Sigmoid colon (tissue), 7 donors: Measurements from ENCODE around the gene MAD1L1. TPM values are rescaled to one million over a fixed set of nuclear protein-coding genes. Genes with fewer than 3 reads are reported as not detected.

Experiments
- DNase-seq: peaks from one replicate; pipeline ENCODE4 v3.0.0-alpha.2; 2019
- H3K27ac ChIP-seq, 4 donors: fragments of 200-600 bp; sonication (generic); one replicate each; pipeline ENCODE4 v1.5.1; 2016 to 2019; ENCODE audit warnings: mild to moderate bottlenecking in 1 of 4
- H3K27me3 ChIP-seq, 3 donors: fragments of 200-600 bp; sonication (generic); one replicate each; pipeline ENCODE4 v1.5.1; 2019; ENCODE audit warnings: mild to moderate bottlenecking in 1 of 3
- H3K36me3 ChIP-seq, 4 donors: fragments of 200-600 bp; sonication (generic); one replicate each; pipeline ENCODE4 v1.5.1; 2016 to 2019
- H3K4me1 ChIP-seq, 4 donors: fragments of 200-600 bp; sonication (generic); one replicate each; pipeline ENCODE4 v1.5.1; 2017 to 2019
- H3K4me3 ChIP-seq, 4 donors: fragments of 200-600 bp; sonication (generic); one replicate each; pipeline ENCODE4 v1.5.1; 2017 to 2019; ENCODE audit warnings: mild to moderate bottlenecking in 2 of 4, moderate library complexity in 1 of 4
- H3K9me3 ChIP-seq, 4 donors: fragments of 200-600 bp in 3 of 4; sonication (generic) in 3 of 4; one replicate each; pipeline versions ENCODE4 v1.5.1 to v1.6.1; 2013 to 2019
- EP300 ChIP-seq, 4 donors: sonication (generic); formaldehyde crosslinking; IDR thresholded peaks; one replicate each; pipeline ENCODE4 v1.6.1; 2017; ENCODE audit warnings: antibody characterized with exemption in 4 of 4
- POLR2A ChIP-seq, 2 donors: fragments of 450-650 bp; IDR thresholded peaks; one replicate each; pipeline ENCODE4 v1.6.1; 2016; ENCODE audit warnings: antibody characterized with exemption in 2 of 2, mild to moderate bottlenecking in 2 of 2, moderate library complexity in 2 of 2
- POLR2AphosphoS5 ChIP-seq, 4 donors: sonication (generic); formaldehyde crosslinking; IDR thresholded peaks; one replicate each; pipeline ENCODE4 v1.6.1; 2017; ENCODE audit warnings: antibody characterized with exemption in 4 of 4
- WGBS, 2 donors: extraction: QIAGEN DNeasy Blood & Tissue Kit; methylation state at CpG; one replicate each; pipeline ENCODE4 v1.1.7; 2013; 5-methylcytosine and 5-hydroxymethylcytosine counted together
- intact Hi-C: fragments of 100-400 bp; cut with DNase I; formaldehyde crosslinking; loops from one replicate; pipeline ENCODE4 v1.15.1; 2023
- polyA plus RNA-seq, 3 donors: library from polyadenylated mRNA; stranded (reverse); fragments of 200-250 nt; gene quantifications; one replicate each; pipeline ENCODE4 v1.2.3, GENCODE V29; 2013
- total RNA-seq, 4 donors: library from RNA; depleted of rRNA; stranded (reverse); fragments of >200 nt; gene quantifications; one replicate each; pipeline ENCODE4 v1.1.0, GENCODE V29; 2016
- TF ChIP-seq, protein P1 (sequence below), 4 experiments: fragments of 450-650 bp in 3 of 4; fragments of 200-600 bp in 1 of 4; IDR thresholded peaks; one replicate each; pipeline ENCODE4 v1.5.1; 2016 to 2019; ENCODE audit warnings: antibody characterized with exemption in 4 of 4, mild to moderate bottlenecking in 3 of 4, moderate library complexity in 2 of 4
- donor health status: healthy with polysubstance abuse.
- donor health status: Bipolar disorder and iron deficiency.
- donor health status: healthy.

The MAD1L1 gene
- total and polyA plus RNA-seq, 7 donors, result 10.2 to 38.4 (median 20.6) TPM

DNA sequence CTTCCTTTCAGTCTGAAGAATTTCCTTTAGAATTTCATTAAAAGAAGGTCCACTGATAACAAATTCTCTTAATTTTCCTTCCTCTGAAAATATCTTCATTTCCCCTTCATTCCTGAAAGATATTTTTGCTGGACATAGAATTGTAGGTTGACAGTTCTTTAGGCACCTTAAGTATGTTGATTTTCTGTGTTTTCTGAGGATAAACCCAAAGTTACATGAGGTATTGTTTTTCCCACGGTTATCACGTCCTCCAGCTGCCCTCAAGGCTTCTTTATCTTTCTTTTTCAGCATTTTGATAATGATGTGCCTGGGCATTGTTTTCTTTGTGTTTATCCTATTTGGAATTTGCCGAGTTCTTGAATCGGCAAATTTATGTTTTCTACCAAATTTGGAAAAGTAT, 457.4 kb downstream of the MAD1L1 start:
- 69 to 78% methylated on average over 4 of the region's 4 CpGs for WGBS, 2 donors
- intact Hi-C loops, result no loop called here

DNA sequence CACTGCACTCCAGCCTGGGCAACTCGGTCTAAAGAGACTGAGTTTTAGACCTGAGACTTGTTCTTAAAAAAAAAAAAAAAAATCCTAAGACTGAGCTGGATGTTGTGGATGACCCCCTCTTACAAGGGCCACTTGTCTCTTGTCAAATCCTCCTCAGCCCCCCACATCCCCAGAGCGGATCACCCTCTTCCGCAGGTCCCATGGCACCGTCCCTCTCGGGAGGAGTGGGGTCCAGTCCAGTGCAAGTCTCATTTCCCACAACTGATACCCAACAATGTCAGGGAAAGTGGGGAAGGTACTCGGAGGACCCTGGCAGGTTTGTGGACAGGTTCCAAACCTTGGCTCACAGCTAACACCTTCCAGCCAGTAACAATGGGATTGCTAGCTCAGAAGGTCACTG, 462.4 kb downstream of the MAD1L1 start:
- TF ChIP-seq POLR2A (IDR thresholded peaks at IDR 0.05) (no peak), POLR2AphosphoS5 (IDR thresholded peaks at IDR 0.05) (no peak), EP300 (IDR thresholded peaks at IDR 0.05) (no peak)
- TF ChIP-seq, protein P1, sequence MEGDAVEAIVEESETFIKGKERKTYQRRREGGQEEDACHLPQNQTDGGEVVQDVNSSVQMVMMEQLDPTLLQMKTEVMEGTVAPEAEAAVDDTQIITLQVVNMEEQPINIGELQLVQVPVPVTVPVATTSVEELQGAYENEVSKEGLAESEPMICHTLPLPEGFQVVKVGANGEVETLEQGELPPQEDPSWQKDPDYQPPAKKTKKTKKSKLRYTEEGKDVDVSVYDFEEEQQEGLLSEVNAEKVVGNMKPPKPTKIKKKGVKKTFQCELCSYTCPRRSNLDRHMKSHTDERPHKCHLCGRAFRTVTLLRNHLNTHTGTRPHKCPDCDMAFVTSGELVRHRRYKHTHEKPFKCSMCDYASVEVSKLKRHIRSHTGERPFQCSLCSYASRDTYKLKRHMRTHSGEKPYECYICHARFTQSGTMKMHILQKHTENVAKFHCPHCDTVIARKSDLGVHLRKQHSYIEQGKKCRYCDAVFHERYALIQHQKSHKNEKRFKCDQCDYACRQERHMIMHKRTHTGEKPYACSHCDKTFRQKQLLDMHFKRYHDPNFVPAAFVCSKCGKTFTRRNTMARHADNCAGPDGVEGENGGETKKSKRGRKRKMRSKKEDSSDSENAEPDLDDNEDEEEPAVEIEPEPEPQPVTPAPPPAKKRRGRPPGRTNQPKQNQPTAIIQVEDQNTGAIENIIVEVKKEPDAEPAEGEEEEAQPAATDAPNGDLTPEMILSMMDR (IDR thresholded peaks at IDR 0.05), result no peak
- no peaks in the 10 kb centered on the region for H3K36me3 ChIP-seq
- H3K4me3 ChIP-seq, result no peak overlapping the region
- DNase-seq, result no peak
- WGBS, 2 donors, result 91 to 94% methylated on average over 6 of the region's 6 CpGs
- intact Hi-C loops, result no loop called here
- no peaks in the 10 kb centered on the region for H3K9me3 ChIP-seq
- peaks cover 0 to 4% (median 0%) of the 10 kb centered on the region in 3 donors for H3K27me3 ChIP-seq
- H3K4me1 ChIP-seq, result no peaks in the 10 kb centered on the region
- H3K27ac ChIP-seq, result no peak overlapping the region

More for the DNA sequence above, 457.4 kb downstream of the MAD1L1 start:
- Histone ChIP-seq H3K27ac (no peak overlapping the region), H3K9me3 (no peaks in the 10 kb centered on the region), H3K27me3 (no peaks in the 10 kb centered on the region), H3K4me3 (no peak overlapping the region), H3K4me1 (no peaks in the 10 kb centered on the region), H3K36me3 (no peaks in the 10 kb centered on the region)
- no peak for TF ChIP-seq POLR2A (IDR thresholded peaks at IDR 0.05)
- no peak for TF ChIP-seq POLR2AphosphoS5 (IDR thresholded peaks at IDR 0.05)
- TF ChIP-seq, protein P1 (IDR thresholded peaks at IDR 0.05), result no peak
- TF ChIP-seq EP300 (IDR thresholded peaks at IDR 0.05), result no peak
- no peak for DNase-seq

GRCh38 chr7:1769286-1770200, 463.2 kb downstream of the MAD1L1 start:
- no peak overlapping the region for H3K27ac ChIP-seq
- no peaks in the 10 kb centered on the region for H3K9me3 ChIP-seq
- no peaks in the 10 kb centered on the region for H3K4me1 ChIP-seq
- DNase-seq, result no peak
- H3K36me3 ChIP-seq, result no peaks in the 10 kb centered on the region
- H3K4me3 ChIP-seq, result no peak overlapping the region
- 94 to 95% methylated on average over 54 of the region's 54 CpGs for WGBS, 2 donors
- intact Hi-C loops, result no loop called here
- H3K27me3 ChIP-seq, result peaks cover 0 to 4% (median 0%) of the 10 kb centered on the region in 3 donors
- TF ChIP-seq, protein P1 (IDR thresholded peaks at IDR 0.05), result no peak
- TF ChIP-seq POLR2A (IDR thresholded peaks at IDR 0.05) (no peak), EP300 (IDR thresholded peaks at IDR 0.05) (no peak), POLR2AphosphoS5 (IDR thresholded peaks at IDR 0.05) (no peak)

- WGBS, 2 donors, result 91% methylated on average over 7 of the region's 7 CpGs
- Histone ChIP-seq H3K9me3 (peaks cover 0 to 4% (median 0%) of the 10 kb centered on the region in 4 donors), H3K27ac (no peak overlapping the region), H3K4me3 (no peak overlapping the region), H3K4me1 (no peaks in the 10 kb centered on the region), H3K27me3 (peaks cover 0 to 4% (median 0%) of the 10 kb centered on the region in 3 donors), H3K36me3 (no peaks in the 10 kb centered on the region)
- no peak for TF ChIP-seq POLR2AphosphoS5 (IDR thresholded peaks at IDR 0.05)
- no peak for TF ChIP-seq POLR2A (IDR thresholded peaks at IDR 0.05)
- TF ChIP-seq, protein P1 (IDR thresholded peaks at IDR 0.05), result no peak
- no peak for TF ChIP-seq EP300 (IDR thresholded peaks at IDR 0.05)
- no peak for DNase-seq
- intact Hi-C loops, result no loop called here
These were observed 463.9 kb downstream of the MAD1L1 start for GRCh38 chr7:1768832-1769231.
